ENCODE measurements around the gene TLE4.

Gene TLE4

GRCh38 chr9:79665931-79666330 lies 94.2 kb downstream of the TLE4 start:
- DNase-seq (ENCODE audit: low spot score) = no peak

GRCh38 chr9:79667120-79667519 lies 95.4 kb downstream of the TLE4 start:
- DNase-seq (ENCODE audit: low spot score) = no peak

GRCh38 chr9:79667817-79668436 lies 96.2 kb downstream of the TLE4 start:
- DNase-seq (ENCODE audit: low spot score) = no peak

GRCh38 chr9:79668956-79669355 lies 97.2 kb downstream of the TLE4 start:
- no peak for DNase-seq (ENCODE audit: low spot score)

- no peak for DNase-seq (ENCODE audit: low spot score)
Observed at GRCh38 chr9:79670269-79670961, 98.7 kb downstream of the TLE4 start.

- DNase-seq (ENCODE audit: low spot score) = no peak
Observed at GRCh38 chr9:79671558-79671957, 99.8 kb downstream of the TLE4 start.

GRCh38 chr9:79672236-79672635 lies 100.5 kb downstream of the TLE4 start:
- no peak for DNase-seq (ENCODE audit: low spot score)

GRCh38 chr9:79672891-79673290 lies 101.1 kb downstream of the TLE4 start:
- DNase-seq (ENCODE audit: low spot score) = no peak

GRCh38 chr9:79673614-79674013 lies 101.8 kb downstream of the TLE4 start:
- DNase-seq (ENCODE audit: low spot score) = no peak

- no peak for DNase-seq (ENCODE audit: low spot score)
Observed at GRCh38 chr9:79674052-79674777, 102.5 kb downstream of the TLE4 start.

GRCh38 chr9:79681576-79681975 lies 109.8 kb downstream of the TLE4 start:
- DNase-seq (ENCODE audit: low spot score) = no peak

GRCh38 chr9:79682076-79682736 lies 110.4 kb downstream of the TLE4 start:
- DNase-seq (ENCODE audit: low spot score) = no peak

- DNase-seq (ENCODE audit: low spot score) = no peak
Observed at GRCh38 chr9:79684059-79684458, 112.3 kb downstream of the TLE4 start.

- DNase-seq (ENCODE audit: low spot score) = no peak
Observed at GRCh38 chr9:79684711-79685575, 113.2 kb downstream of the TLE4 start.

- no peak for DNase-seq (ENCODE audit: low spot score)
Observed at GRCh38 chr9:79685577-79685976, 113.8 kb downstream of the TLE4 start.

GRCh38 chr9:79686381-79687130 lies 114.8 kb downstream of the TLE4 start:
- no peak for DNase-seq (ENCODE audit: low spot score)

GRCh38 chr9:79687131-79687447 lies 115.3 kb downstream of the TLE4 start:
- no peak for DNase-seq (ENCODE audit: low spot score)

- DNase-seq (ENCODE audit: low spot score) = no peak
Observed at GRCh38 chr9:79688363-79688762, 116.6 kb downstream of the TLE4 start.

- no peak for DNase-seq (ENCODE audit: low spot score)
Observed at GRCh38 chr9:79689576-79689975, 117.8 kb downstream of the TLE4 start.

GRCh38 chr9:79691496-79691895 lies 119.7 kb downstream of the TLE4 start:
- no peak for DNase-seq (ENCODE audit: low spot score)

GRCh38 chr9:79692857-79693571 lies 121.2 kb downstream of the TLE4 start:
- no peak for DNase-seq (ENCODE audit: low spot score)

Measured in ecto neural progenitor cell (in vitro differentiated cells).